HG02938 (cell line): ENCODE measurements around the gene GH2.

Source experiments
- ATAC-seq: cut with Tn5 transposase; IDR thresholded peaks from one replicate; pipeline ENCODE4 v1.9.1; 2021; ENCODE audit warnings: mild to moderate bottlenecking, moderate library complexity; ENCODE audit not compliant: unreplicated experiment

Gene GH2

DNA sequence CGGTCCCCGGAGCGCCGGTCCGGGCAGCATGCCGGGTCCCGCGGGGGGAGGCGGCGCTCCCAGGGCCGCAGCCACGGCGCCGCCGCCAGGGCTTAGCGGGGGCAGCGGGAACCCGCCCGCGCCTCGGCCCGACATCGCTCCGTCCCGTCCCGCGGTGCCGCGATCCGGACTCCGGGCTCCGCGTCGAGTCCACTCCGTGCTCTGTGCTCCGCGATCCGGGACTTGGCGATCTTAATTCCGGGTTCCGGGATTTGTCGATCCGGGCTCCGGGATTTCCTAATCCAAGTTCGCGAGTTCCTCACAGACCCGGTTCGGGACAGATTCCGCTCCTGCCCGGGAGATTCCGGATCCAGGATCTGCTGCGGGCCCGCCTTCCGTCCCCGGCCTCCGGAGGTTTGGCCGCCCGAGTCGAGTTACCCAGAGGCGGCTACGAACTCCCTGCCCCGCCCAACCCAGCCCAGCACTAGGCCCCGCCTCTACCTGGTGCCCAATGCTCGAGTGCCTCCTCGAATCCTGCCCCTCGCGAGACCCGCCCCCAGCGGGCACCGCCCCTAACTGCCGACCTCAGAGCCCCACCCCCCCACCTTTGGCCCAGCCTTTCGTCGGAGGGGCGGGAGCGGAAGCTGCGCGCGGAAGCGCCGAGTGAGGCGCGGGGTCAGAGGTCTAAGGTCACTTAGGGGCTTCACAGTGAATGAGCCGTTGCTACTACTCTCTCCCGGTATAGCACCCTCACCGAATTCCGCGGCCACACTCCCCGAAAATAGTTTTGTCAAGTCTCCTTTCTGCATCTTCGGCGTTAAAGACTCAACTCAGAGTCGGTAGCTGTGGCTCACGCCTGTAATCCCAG lies 39.0 kb downstream of the GH2 start, which contains the start of gene SMARCD2:
SMARCD2 (minus strand) TSS at position 146 of the 847 bp plus-strand sequence; CDS start at position 135, 11 bp downstream.
- peak; percentile 73 for ATAC-seq

DNA sequence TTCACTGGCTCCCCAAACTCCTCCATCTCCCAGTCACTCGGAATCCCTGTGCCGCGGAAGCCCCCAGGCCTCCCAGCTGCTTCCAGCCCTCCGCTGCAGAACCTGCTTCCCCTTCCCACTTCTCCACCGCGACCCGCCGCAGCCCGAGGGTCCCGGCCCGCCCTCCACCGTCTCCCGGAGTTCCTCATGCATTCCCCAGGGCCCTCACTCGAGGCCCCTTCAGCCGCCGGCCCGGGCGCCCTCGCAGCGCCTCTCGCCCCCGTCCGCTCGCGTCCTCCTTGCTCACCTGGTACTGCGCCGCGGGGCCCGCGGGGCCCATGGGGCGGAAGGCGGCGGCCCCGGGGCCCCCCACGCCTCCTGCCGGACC lies 39.6 kb downstream of the GH2 start:
- ATAC-seq, result peak; percentile 23

DNA sequence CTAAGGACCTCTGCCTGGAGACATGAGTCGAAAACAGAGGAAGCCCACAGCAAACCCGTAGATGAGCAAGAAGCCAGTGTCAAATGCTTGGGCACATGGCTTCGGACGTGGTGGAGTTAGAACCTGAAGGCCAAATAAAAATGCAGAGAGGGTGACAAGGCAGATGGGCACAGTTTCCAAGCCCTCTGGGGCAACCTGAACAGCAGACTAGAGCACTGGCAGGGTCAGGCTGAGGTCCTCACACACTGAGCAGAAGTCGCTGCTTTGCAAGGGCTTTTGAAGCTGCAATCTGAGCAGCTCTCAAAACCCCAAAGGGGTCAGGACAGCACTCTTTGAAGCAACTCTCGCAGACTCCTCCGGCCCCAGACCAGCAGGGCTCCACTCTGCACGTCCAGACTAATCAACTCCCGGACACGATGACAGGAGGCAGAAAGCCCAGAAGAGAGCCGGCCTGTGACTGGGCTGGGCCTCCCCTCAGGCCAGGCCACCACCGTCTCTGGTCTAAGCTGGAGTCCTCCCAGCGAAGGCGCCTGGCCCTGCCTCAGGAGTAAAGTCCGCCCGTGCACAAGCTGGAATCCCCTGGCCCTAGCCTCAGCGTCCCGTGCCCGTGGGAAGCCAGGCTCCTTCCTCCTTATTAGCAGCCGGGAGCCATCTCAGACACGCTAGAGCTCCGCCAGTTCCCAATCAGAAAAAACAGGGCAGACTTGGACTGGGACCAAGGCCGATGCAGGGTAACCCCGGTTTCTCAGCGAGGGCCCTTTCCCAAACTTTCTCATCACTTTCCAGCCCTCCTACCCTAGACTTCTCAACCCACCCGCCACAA lies 40.2 kb downstream of the GH2 start:
- ATAC-seq, result no peak

DNA sequence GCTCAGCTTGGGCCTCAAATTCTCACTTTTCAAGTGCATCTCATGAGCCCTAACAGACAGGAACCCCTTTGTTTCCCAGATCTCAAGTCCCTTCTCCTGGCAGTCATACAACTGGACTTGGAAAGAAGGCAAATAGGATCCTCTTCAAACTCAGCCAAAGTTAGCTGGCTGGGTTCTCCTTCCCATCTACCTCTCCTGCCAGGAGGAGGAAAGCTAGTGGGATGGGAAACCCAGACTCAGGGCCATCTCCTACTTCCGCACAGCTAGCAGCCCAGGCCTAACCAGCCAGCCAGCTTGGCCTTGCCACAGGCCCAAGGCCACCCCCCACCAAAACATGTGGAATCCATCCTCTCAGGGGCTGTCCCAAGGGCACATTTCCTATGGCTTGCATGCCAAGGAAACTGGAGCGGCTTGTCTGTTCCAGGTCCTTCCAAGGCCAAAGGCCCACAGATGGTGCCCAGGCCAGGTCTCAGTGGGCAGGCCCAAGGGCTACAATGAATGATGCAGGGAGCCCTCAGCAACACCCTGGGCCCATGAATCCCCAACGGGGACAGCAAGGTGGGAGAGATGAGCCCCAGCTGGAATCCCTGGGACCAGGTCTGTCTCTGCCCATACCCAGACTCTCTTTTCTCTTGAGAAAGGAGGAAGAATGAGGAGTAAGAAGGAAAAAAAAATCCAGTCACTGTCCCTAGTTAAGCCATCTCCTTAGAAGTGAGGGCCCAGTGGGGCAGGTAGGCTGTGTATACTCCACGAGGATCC lies 41.0 kb downstream of the GH2 start:
- no peak for ATAC-seq

DNA sequence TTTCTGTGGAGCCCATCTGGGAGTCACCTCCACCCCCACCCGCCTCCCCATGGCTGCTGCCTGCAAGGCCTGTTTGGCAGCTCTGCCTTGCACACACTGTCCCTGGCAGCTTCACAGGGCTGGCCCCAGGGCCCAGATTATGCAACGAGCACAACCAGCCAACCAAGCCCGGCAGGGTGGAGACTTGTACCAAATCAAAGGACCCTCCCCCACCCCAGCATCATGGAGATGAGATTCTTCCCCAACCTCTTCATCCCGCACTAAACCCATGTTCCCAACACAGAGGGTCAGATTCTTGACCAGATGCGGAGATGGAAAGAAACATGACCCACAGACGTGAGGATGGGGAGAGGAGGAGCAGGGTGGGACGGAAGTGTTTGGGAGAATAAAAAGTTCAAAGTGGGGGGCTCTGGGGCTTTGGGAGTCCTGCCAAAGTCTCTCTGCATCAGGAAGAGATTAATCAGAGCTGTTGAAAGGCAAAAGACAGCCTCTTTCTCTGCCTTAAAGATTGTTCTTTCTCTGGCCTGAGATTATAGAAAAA lies 43.0 kb downstream of the GH2 start:
- no peak for ATAC-seq

DNA sequence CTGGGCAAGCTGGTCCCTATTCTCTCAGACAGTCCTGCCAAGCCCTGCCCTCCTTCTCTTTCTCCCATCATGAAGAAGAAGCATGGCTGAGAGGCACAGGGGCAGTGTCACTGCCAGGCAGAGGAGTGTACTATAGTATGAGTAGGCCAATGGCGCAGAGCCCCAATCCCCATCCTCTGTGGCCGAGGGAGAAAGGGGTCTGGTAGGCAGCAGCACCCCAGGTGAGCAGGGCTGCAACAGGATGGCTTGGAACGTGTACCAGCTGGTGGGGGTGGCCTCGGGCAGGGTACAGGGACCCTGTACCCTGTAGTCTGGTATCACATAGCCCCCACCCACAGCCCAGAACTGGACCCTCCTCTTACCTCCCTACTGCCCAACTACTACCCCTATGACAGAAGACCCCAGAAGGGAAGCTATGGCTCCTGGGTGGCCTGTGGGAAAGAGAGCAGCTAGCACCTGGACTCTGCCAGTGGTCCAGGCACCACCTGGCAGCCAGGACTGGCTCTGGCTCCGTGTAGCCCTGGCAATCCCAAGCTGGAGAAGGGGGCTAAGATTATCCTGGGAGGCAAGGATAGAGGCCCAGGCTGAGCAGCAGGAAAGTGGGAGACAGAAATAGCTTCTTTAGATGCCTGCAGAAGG lies 43.7 kb downstream of the GH2 start:
- ATAC-seq, result no peak

DNA sequence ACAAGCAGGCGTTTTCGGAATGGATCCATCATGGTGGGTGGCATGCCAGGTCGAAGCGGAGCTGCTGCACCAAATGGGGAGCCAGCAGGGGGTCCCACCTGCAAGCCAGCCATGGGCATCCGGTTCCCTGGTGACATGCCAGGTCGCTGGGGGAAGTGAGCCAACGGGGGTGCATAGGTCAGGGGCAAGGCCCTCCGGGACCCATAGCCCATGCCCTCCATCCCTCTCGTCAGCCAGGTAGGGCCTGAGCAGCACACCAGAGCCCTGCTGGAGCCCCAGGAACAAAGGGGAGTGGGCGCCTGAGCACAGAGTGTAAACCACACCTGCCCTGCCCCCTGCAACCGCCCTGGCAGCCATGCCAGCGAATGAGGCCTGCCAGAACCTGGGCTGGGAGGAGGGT lies 44.3 kb downstream of the GH2 start:
- ATAC-seq, result no peak

DNA sequence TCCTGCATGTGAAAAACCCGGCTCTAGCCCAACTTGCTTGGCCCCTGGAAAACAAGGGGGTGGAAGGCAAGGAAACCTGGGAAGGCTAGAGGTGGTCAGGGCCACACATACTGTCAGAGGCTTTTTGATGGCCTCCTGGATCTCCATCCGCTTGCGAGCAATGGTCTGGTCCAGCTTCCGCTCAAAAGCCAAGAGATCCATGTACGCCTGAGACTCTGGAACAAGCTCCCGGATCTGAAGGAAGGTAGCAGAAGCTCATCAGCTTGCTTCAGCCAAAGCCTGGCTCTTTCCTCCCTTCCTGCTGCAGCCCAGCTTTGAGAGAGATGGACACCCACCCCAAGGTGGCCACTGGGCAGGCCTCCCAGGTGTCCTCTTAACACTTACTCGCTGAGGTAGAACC lies 44.9 kb downstream of the GH2 start:
- no peak for ATAC-seq

DNA sequence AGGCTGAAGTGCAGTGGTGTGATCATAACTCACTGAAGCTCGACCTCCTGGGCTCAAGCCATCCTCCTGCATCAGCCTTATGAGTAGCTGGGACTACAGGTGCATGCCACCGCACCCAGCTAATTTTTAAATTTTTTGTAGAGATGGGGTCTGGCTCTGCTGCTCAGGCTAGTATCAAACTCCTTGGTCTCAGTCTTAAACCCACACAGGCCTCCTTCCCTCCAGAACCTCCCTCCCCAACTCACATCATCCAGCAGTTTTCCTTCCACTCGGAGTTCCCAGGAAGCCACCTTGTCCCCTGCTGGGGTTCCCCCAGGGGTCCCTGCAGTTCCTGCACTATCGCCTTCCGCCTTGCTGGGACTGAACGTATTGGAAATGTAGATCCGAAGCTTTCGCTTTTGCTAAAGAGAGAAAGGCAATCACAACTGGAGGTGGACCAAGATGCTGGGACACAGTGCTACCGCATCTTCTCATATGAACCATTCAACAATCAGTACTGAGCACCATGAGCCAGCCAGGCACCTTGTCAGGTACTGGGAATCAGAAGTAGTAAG lies 46.5 kb downstream of the GH2 start:
- no peak for ATAC-seq

DNA sequence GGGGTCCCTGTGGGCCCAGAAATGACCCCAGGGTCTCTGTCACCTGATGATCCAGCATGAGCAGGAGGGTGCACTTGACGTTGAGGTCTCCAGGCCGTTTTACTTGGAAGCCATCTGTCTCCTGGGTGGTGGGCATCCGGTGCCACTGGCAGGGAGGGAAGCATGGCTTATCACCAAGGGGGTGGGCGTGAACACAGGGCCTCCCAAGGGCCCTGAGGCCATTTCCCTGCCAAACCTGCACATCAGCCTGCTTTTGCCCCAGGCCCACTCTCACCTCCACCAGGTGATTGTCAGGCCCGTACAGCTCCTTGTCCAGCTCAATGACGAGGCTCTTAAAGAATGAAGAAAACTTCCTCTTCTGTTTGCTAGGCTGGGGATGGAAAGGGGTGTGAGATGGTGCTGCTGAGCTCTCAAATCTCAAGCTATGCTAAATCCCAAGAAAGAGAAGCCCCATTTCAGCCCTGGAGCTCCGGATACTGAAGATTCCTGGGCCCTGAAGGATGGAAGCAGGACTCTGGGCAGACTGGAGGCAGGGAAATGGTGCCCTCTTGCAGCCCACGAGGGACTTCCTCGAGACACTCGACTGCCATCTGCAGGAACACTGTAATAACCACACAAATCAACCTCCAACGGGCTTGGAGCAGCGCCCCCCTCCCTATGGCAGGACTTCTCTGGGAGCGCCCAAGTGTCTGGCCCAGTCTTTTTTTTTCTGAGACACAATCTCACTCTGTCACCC lies 47.1 kb downstream of the GH2 start:
- ATAC-seq, result no peak

DNA sequence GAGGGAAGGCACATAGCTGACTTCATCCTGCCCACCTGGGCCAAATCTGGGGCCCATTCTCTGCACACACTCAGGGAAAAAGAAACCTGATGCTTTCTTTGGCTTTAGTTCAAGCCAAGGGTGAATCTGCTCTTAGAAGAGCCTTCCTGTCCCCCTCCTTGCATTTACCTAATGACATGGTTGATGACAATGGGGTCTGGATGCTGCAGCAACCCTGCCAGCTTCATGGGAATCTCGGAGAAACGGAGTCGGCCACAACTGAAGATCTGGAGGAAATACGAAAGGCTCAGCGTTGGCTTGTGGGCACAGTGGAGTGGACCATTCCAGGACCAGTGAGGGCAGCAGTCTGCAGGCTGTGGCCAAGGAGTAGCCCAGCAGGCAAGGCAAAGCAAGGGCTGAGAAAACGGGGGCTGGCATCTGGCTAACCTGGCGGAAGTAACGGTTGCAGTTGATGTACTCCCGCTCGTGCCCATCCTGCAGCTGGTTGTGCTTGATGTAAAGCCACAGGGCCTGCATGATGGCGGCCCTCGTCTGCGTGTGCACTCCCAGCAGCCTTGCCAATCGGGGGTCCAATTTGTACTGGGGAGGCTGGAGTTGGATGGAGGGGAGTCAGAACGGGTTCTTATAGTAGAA lies 47.9 kb downstream of the GH2 start:
- ATAC-seq, result no peak

DNA sequence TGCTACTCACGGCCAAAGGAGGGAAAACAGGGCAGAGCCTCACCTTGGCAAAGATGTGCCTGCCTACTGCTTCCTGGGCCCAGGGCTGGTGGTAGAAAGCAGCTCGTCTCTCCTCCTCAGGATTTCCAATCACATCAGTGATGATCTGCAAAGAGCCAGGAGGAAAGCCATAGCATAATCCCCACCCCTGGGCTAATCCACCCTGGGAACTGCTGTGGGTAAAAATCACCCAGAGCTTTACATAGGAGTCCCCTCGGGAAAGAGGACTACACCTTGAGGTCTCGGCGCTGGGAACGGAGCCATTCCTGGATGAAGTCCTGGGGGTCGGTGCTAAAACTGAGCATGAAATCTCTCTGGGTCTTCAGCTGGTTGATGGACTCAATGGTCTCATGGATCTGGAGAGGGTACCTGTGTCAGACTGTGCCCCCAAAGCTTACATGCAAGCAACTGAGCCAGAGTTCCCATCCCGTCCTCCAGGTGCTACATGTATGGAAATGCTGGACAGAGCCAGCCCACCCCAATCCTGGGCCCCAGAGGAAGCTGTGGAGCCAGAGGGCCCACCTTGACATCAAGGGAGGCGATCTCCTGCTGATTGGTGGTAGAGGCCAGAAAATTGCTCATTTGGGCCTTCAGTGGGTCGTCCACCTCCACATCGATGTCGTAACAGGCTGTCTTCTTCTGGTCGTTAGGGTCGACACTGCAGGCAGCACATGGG lies 48.6 kb downstream of the GH2 start:
- ATAC-seq, result no peak

DNA sequence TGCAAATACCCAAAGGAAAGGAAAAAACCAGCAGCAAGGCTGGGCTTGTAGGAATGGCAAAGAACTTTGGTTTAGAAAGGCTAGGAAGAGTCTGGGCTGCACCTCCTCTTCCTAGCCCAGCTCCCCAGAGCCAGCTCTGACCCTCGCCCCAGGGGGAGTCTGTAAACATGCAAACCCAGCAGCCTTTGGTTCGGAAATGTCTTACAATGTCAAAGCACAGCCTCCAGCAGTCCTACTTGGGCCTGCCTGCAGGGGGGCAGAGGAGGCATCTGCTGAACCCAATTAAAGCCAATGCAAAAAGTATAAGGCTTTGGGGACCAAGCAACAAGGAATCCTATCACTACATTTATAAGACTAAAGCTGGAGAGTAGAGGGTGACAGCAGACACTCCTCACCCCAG lies 49.3 kb downstream of the GH2 start:
- no peak for ATAC-seq

DNA sequence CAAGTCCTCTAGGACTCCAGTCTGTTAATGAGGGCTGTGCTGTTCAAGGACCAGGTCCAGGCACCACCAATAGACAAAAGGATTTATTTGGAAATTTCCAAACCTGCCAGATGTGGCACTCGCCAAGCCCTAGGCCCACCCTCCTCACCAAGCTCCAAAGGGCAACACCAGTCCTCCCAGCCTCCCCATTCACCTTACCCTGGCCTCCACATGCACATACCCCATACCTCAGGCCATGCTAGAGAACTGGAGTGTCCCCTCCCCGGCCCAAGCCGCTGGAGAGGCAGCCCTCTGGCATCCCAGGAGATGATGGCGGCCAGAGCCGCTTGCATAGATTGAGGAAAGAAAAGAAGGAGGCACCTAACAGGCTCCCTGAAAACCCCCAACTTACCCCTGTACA lies 49.7 kb downstream of the GH2 start:
- ATAC-seq, result no peak

DNA sequence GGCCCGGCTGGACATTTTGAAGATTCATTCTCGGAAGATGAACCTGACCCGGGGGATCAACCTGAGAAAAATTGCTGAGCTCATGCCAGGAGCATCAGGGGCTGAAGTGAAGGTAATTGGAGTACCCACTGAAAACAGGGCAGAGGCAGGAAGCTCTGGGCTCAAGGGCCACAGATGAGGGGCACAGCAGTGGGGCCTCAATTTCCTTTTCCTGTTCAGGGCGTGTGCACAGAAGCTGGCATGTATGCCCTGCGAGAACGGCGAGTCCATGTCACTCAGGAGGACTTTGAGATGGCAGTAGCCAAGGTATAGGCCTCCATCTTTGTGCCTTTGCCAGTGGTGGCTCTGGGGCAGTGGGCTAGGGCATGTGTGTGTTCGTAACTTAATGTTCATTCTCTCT lies 50.2 kb downstream of the GH2 start:
- ATAC-seq, result no peak

DNA sequence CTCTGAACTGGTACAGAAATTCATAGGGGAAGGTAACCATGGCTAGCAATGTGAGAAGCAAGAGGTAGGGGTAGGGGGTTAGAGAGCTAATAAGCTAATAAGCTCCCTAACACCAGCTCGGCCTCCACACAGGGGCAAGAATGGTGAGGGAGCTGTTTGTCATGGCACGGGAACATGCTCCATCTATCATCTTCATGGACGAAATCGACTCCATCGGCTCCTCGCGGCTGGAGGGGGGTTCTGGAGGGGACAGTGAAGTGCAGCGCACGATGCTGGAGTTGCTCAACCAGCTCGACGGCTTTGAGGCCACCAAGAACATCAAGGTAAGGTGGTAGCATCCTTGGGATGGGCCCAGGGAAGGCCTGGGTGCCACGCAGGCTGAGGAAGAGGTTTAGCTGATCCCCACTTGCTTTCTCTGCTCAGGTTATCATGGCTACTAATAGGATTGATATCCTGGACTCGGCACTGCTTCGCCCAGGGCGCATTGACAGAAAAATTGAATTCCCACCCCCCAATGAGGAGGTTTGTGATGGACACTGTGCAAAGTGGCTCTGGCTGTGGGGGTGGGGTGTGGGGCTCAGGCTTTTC lies 50.7 kb downstream of the GH2 start:
- no peak for ATAC-seq

DNA sequence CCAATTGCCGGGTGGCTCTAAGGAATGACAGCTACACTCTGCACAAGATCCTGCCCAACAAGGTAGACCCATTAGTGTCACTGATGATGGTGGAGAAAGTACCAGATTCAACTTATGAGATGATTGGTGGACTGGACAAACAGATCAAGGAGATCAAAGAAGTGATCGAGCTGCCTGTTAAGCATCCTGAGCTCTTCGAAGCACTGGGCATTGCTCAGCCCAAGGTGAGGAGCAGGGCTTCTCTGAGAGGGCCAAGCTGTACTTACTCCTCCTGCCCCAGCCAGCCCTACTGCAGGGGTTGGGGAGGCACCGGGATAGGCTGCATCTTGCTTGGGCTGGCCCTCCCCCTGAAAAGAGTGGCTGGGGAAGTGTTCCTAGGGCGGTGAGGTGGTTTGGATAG lies 51.5 kb downstream of the GH2 start:
- ATAC-seq, result no peak
